D721Med (cell line): ENCODE measurements around the gene SUFU.
A peak's percentile ranks its signal among the peaks of the same experiment; 100 is the strongest.

Experiments
- DNase-seq: peaks from one replicate; pipeline ENCODE4 v3.0.0; 2011; ENCODE audit warnings: low spot score; ENCODE audit not compliant: insufficient read length
- FAIRE-seq: peaks from 2 replicates; lab custom pipeline; 2011; peaks lifted over from hg19 to GRCh38; lab: Jason Lieb, UNC
- TF ChIP-seq, protein P1 (sequence below): IDR thresholded peaks from 2 replicates; pipeline ENCODE4 v1.5.1; 2012; ENCODE audit warnings: mild to moderate bottlenecking, control low read depth; ENCODE audit not compliant: insufficient read depth; ENCODE audit errors: missing control alignments

SUFU gene

DNA sequence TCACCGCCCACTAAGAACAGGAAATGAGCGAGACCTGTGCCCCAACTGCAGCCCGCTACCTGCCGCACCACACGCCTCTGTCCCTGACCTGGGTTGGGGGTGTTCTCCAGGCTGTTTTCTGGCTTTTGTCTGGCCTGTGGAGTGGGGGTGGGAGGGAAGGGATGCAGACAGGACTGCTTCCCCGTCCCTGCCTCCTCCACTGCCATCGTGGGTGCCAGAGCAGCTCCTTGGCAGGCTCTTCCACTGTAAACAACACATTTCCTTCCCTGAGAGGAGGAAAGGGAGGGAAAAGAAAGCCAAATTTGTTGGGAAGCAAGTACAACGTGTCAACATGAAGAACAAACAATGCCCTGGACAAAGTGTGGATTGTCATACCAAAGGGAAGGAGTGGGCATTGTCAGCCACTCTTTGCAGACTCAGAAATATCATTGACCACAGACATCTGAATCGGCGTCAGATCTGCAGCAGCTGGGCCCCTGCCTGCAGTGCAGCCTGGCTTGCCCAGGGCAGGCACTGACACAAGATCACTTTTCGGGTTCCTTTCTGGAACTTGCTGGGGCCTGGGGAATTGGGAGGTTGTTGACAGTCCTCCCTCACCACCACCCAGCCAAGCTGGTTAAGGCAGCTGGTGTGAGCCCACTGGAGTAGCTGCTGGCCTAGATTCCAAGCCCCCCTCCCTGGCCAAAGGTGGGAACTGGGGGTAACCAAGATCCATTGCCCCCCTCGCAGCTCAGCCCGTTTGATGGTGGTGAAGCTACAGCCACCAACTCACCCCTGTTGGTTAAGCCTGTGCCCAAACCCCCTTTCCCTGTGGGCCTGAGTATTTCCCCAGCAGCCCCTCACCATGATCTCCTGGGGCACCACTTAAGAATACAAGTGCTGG, 117.9 kb downstream of the SUFU start:
- FAIRE-seq (no peak), DNase-seq (no peak)

DNA sequence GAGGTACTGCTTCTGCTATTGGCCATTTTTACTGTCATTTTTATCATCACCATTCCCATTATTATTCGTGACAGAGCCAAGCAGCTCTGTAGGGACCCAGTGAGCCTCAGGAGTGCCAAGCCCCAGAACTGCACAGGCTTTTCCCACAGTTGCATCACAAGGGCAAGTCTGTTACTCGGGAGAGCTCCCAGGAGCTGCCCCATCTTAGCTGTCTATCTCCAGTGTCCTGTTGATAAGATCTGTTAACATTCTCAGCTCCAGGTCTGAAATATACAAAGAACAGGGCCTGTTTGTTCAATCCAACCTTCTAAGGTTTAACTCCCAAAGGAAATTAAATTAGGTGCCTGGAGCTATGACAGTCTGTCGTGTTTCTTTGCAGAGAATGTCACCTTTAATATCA, 120.3 kb downstream of the SUFU start:
- FAIRE-seq (no peak), DNase-seq (no peak)
- TF ChIP-seq, protein P1, sequence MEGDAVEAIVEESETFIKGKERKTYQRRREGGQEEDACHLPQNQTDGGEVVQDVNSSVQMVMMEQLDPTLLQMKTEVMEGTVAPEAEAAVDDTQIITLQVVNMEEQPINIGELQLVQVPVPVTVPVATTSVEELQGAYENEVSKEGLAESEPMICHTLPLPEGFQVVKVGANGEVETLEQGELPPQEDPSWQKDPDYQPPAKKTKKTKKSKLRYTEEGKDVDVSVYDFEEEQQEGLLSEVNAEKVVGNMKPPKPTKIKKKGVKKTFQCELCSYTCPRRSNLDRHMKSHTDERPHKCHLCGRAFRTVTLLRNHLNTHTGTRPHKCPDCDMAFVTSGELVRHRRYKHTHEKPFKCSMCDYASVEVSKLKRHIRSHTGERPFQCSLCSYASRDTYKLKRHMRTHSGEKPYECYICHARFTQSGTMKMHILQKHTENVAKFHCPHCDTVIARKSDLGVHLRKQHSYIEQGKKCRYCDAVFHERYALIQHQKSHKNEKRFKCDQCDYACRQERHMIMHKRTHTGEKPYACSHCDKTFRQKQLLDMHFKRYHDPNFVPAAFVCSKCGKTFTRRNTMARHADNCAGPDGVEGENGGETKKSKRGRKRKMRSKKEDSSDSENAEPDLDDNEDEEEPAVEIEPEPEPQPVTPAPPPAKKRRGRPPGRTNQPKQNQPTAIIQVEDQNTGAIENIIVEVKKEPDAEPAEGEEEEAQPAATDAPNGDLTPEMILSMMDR = no peak

More for the DNA sequence above, 117.9 kb downstream of the SUFU start:
- TF ChIP-seq, protein P1 = no peak

DNA sequence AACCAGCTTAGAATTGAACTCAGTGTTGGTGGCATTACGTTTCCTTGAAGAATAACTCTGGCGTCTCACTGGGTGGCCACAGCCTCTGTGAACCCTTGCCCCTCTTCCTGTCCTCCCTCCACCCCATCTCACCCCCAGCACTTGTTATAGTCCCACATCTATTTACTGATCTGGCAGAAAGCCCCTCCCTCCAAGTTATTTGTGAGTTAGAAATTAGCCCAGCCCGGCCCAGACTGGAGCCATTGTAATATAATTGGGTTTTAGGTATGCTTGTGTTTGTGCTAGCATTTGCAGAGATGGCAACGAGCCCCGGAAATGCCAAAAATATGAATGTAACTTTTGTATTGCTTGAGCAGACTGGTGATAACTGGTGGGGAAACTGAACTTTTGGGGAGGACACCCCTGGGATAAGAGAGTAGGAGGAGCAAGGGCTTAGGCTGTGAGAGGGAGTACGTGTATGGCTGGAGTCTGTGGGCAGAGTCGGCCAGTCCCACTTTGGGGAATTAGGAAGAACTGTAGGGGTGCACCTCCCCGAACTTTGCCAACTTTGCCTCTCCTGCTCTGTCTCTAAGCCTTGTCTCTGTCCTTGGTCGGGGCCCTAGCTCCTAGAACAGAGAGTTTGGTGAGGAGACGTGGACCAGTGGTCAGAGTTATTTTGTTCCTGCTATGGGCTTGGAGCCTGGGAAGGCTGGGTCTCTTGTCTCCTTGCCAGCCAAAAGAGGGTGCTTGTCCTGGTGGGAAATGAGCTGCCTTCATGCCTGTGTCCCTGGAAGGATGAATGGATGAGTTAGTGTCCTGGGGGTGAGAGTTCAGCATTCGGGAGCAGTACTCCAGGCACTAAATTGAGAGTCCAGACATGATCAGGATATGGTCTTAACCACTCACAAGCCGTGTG, 121.2 kb downstream of the SUFU start:
- TF ChIP-seq, protein P1 = no peak
- DNase-seq (no peak), FAIRE-seq (no peak)

DNA sequence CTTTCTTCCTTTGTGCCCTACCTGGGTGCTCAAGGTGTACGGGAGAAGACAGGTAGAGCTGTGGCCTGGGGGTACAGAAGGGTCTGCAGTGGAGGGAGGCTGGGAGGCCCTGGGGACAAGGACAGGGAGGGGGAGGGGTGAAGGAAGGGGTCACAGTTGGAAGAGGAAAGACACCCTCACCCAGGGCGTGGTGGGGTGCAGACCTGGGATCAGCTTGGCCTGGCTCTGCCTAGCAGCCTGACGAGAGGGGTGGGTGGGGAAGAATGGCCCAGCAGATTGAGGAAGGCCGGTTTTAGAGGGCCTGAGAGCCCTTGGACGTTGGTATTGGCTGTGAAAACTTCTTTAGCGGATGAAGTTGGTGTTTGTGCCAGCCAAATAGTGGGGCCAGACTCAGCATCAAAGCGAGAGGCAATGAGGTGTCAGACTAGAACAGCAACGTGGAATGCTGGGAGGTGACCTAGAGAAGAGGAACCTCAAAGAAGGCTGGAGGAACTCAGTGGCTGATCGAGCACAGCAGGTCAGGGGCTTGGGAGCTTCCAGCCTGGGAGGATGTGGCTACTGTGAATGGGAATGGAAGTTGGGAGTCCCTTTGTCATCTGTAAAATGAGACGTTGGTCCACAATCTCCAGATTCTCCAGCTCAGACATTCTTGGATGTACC, 122.4 kb downstream of the SUFU start:
- FAIRE-seq = no peak
- TF ChIP-seq, protein P1 = no peak
- no peak for DNase-seq

DNA sequence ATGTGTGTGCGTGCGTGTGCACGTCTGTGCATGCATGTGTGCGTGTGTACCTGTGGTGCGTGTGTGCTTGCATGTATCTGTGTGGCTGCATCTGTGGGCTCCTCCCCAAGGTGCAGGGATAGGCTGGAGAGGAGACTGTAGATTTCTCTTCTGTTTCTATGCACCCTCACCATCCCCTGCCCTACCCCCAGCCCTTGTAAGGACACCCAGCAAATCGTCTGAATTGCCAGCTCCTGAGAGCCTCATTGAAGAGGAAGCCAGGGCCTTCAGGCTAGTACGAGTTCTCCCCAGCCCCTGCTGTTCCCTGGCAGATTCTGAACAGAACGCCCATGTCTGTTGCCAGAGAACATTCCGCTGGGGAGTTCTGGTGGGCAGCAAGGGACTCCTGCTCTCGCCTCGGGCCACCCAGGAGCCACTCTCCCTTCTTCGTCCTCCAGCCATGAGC, 123.5 kb downstream of the SUFU start:
- FAIRE-seq = no peak
- DNase-seq = no peak
- TF ChIP-seq, protein P1 = no peak

DNA sequence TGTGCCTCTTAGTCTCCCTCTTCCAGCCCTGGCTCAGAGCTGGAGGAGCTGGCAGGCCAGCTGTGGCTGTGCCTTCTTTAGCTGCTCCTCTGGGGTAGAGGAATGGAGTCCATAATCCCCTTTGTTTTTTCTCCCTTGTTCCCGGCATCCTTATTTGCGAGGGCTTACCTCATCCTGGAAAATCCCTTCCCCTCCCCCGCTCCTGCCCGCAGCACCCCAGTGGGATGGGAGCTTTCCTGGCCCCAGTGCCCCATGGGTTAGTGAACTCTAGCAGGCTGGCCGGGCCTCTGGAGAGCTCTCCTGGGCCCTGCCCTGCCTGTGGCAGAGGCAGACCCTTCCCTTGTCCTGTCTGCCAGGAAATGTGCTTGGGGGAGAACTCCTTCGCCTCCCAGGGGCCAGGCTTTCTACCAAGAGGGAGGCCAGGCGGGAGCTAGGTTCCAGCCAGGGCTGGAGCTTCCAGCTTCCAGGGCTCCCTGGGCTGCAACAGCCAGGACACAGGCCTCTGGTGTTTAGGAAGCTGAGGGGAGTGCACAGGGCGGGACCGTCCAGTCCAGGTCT, 124.0 kb downstream of the SUFU start:
- peak; percentile 92 for DNase-seq
- FAIRE-seq = no peak
- TF ChIP-seq, protein P1 = no peak
